Effector memory CD4-positive, alpha-beta T cell (primary cell): ENCODE measurements around the gene EIF3D.

ENCODE experiments used
- DNase-seq, 3 donors: peaks; one replicate each; pipeline ENCODE4 v3.0.0-alpha.2; 2020
- H3K27ac ChIP-seq: 2 replicates; pipeline ENCODE4 v1.7.0; 2013; ENCODE audit warnings: mild to moderate bottlenecking, low read length, moderate library complexity; ENCODE audit not compliant: insufficient read depth, poor library complexity, severe bottlenecking
- H3K27me3 ChIP-seq: replicated peaks from 2 replicates; pipeline ENCODE4 v1.7.0; 2013; ENCODE audit warnings: mild to moderate bottlenecking, low read length; ENCODE audit not compliant: insufficient read depth, control insufficient read depth, poor library complexity, severe bottlenecking
- H3K36me3 ChIP-seq: 2 replicates; pipeline ENCODE4 v1.7.0; 2013; ENCODE audit warnings: mild to moderate bottlenecking, low read length, moderate library complexity; ENCODE audit not compliant: control insufficient read depth, insufficient read depth
- H3K4me1 ChIP-seq: 2 replicates; pipeline ENCODE4 v1.7.0; 2013; ENCODE audit warnings: low read length, mild to moderate bottlenecking; ENCODE audit not compliant: control insufficient read depth, insufficient read depth, poor library complexity, severe bottlenecking
- H3K4me3 ChIP-seq: 2 replicates; pipeline ENCODE4 v1.7.0; 2013; ENCODE audit warnings: low read length, low read depth, mild to moderate bottlenecking; ENCODE audit not compliant: insufficient read depth, poor library complexity, severe bottlenecking
- H3K9me3 ChIP-seq: 2 replicates; pipeline ENCODE4 v1.7.0; 2013; ENCODE audit warnings: mild to moderate bottlenecking, low read length, moderate library complexity; ENCODE audit not compliant: control insufficient read depth

The EIF3D gene

GRCh38 chr22:36565686-36566085, 36.7 kb upstream of the EIF3D start:
- Histone ChIP-seq H3K36me3 (no peaks in the 10 kb centered on the region), H3K4me3 (no peak overlapping the region), H3K9me3 (no peaks in the 10 kb centered on the region), H3K27me3 (no peaks in the 10 kb centered on the region), H3K4me1 (no peaks in the 10 kb centered on the region), H3K27ac (no peak overlapping the region)
- DNase-seq: no peak

- Histone ChIP-seq H3K4me1 (no peaks in the 10 kb centered on the region), H3K27me3 (no peaks in the 10 kb centered on the region), H3K27ac (no peak overlapping the region), H3K36me3 (no peaks in the 10 kb centered on the region), H3K9me3 (no peaks in the 10 kb centered on the region), H3K4me3 (no peak overlapping the region)
- DNase-seq: no peak
Observed at GRCh38 chr22:36565159-36565507, 36.2 kb upstream of the EIF3D start.

- no peaks in the 10 kb centered on the region for H3K27me3 ChIP-seq
- H3K4me3 ChIP-seq: no peak overlapping the region
- no peaks in the 10 kb centered on the region for H3K9me3 ChIP-seq
- no peak overlapping the region for H3K27ac ChIP-seq
- H3K36me3 ChIP-seq: no peaks in the 10 kb centered on the region
- H3K4me1 ChIP-seq: no peaks in the 10 kb centered on the region
- DNase-seq: no peak
Observed at GRCh38 chr22:36564422-36565158, 35.6 kb upstream of the EIF3D start.

GRCh38 chr22:36563898-36564297, 34.9 kb upstream of the EIF3D start:
- Histone ChIP-seq H3K9me3 (no peaks in the 10 kb centered on the region), H3K27ac (no peak overlapping the region), H3K36me3 (no peaks in the 10 kb centered on the region), H3K4me1 (no peaks in the 10 kb centered on the region), H3K27me3 (no peaks in the 10 kb centered on the region), H3K4me3 (no peak overlapping the region)
- no peak for DNase-seq

- no peak overlapping the region for H3K27ac ChIP-seq
- no peaks in the 10 kb centered on the region for H3K36me3 ChIP-seq
- no peaks in the 10 kb centered on the region for H3K9me3 ChIP-seq
- H3K27me3 ChIP-seq: no peaks in the 10 kb centered on the region
- H3K4me3 ChIP-seq: no peak overlapping the region
- no peak for DNase-seq
- no peaks in the 10 kb centered on the region for H3K4me1 ChIP-seq
Observed at GRCh38 chr22:36563444-36563843, 34.5 kb upstream of the EIF3D start.

GRCh38 chr22:36563001-36563400, 34.0 kb upstream of the EIF3D start:
- H3K4me3 ChIP-seq: no peak overlapping the region
- H3K27me3 ChIP-seq: no peaks in the 10 kb centered on the region
- no peak overlapping the region for H3K27ac ChIP-seq
- DNase-seq: no peak
- H3K4me1 ChIP-seq: no peaks in the 10 kb centered on the region
- H3K9me3 ChIP-seq: no peaks in the 10 kb centered on the region
- H3K36me3 ChIP-seq: no peaks in the 10 kb centered on the region

- no peak overlapping the region for H3K27ac ChIP-seq
Observed at GRCh38 chr22:36562261-36562835, 33.4 kb upstream of the EIF3D start.

GRCh38 chr22:36561291-36561811, 32.4 kb upstream of the EIF3D start:
- no peaks in the 10 kb centered on the region for H3K4me1 ChIP-seq
- H3K27me3 ChIP-seq: no peaks in the 10 kb centered on the region
- no peak for DNase-seq
- no peaks in the 10 kb centered on the region for H3K36me3 ChIP-seq
- no peak overlapping the region for H3K27ac ChIP-seq
- H3K9me3 ChIP-seq: no peaks in the 10 kb centered on the region
- H3K4me3 ChIP-seq: no peak overlapping the region

More at GRCh38 chr22:36562261-36562835, 33.4 kb upstream of the EIF3D start:
- H3K4me3 ChIP-seq: no peak overlapping the region
- no peaks in the 10 kb centered on the region for H3K27me3 ChIP-seq
- H3K4me1 ChIP-seq: no peaks in the 10 kb centered on the region
- no peaks in the 10 kb centered on the region for H3K9me3 ChIP-seq
- no peak for DNase-seq
- H3K36me3 ChIP-seq: no peaks in the 10 kb centered on the region

- no peaks in the 10 kb centered on the region for H3K9me3 ChIP-seq
- H3K27me3 ChIP-seq: no peaks in the 10 kb centered on the region
- H3K4me3 ChIP-seq: no peak overlapping the region
- no peak for DNase-seq
- no peaks in the 10 kb centered on the region for H3K36me3 ChIP-seq
- H3K4me1 ChIP-seq: no peaks in the 10 kb centered on the region
- no peak overlapping the region for H3K27ac ChIP-seq
Observed at GRCh38 chr22:36560001-36560400, 31.0 kb upstream of the EIF3D start.

GRCh38 chr22:36554098-36554497, 25.1 kb upstream of the EIF3D start:
- no peak overlapping the region for H3K27ac ChIP-seq
- peaks cover 5% of the 10 kb centered on the region for H3K27me3 ChIP-seq
- H3K36me3 ChIP-seq: no peaks in the 10 kb centered on the region
- DNase-seq: no peak
- H3K4me1 ChIP-seq: no peaks in the 10 kb centered on the region
- no peaks in the 10 kb centered on the region for H3K9me3 ChIP-seq
- H3K4me3 ChIP-seq: no peak overlapping the region
